Measurements from ENCODE around the gene IQSEC3.
"Not testable (repeated sequence)": the region's sequence is repeated elsewhere in the genome, so short reads cannot be mapped to it uniquely, and the experiment has no call there.

The IQSEC3 gene

DNA sequence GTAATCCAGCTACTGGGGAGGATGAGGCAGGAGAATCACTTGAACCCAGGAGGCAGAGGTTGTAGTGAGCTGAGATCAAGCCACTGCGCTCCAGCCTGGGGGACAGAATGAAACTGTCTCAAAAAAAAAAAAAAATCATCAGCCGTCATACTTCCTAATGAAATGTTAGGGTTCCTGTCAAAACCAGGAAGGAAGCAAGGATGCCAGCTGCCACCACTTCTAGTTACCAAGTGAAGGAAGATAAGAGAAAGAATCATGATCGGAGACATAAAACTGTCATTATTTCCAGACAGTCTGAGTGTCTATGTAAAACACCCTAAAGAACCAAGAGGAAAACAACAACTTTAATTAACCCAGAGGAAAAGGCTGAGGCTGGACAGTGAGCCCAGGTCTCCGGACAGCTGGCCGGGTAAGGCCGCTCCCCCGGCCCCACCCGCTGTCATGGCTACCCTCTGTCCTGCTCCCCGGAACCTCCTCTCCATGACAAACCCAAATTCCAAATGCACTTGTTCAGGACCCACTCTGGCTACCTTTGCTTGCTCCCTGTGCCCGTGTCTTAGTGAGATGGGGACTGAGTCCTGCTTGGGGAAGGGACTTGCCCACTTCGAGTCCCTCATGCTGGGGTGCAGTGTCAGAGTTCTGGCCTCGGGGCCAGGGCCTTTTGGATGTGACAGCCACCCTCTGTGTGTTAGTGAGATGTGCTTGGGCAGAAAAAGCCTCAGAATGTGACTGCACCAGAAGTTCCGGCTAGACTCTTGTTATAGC is 118.4 kb downstream of the IQSEC3 start:
- DNase-seq = no peak

DNA sequence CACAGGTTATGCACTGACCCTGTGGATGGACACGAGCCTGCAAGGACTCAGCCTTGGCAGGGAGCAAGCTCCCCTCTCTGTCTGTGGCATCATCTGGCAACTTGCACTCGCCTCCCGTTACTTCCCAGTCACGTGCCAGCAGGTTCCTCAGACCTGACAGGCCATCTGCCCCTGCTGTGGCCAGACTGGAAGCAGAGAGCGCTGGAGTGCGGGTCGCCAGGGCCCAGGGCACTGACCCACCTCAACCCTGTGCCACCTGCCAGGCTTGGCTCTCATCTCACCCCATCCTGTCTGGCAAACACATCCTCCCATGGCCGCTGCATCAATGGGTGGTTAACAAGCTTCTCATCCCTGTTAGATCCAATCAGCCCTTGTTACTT is 119.0 kb downstream of the IQSEC3 start:
- no peak for DNase-seq

DNA sequence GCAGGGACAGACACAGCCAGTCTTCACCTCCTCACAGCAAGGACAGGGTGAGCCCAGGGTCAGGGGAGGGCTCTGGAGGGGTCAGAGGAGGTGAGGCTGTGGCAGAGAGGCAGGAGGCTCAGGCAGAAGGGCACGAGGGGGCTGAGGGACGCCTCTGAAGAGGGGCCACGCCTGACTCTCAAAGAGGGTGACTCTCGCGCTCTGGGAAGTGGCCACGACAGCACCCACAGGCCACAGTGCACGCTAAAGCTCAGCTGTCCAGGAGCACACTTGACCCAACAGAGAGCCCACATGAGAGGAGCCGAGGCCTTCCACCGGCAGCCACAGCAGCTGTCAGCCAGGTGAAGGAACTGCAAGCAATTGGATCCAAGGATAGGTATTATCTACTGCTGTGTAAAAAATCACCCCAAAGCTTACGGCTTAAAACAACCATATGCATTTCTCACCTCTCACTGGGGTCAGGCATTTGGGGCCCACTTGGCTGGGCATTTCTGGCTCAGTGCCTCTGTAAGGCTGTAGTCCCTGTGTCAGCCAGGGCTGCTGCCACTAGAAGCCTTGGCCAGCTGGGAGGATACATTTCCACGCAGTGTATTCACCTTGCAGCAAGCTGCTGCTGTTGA is 119.5 kb downstream of the IQSEC3 start:
- no peak for DNase-seq

DNA sequence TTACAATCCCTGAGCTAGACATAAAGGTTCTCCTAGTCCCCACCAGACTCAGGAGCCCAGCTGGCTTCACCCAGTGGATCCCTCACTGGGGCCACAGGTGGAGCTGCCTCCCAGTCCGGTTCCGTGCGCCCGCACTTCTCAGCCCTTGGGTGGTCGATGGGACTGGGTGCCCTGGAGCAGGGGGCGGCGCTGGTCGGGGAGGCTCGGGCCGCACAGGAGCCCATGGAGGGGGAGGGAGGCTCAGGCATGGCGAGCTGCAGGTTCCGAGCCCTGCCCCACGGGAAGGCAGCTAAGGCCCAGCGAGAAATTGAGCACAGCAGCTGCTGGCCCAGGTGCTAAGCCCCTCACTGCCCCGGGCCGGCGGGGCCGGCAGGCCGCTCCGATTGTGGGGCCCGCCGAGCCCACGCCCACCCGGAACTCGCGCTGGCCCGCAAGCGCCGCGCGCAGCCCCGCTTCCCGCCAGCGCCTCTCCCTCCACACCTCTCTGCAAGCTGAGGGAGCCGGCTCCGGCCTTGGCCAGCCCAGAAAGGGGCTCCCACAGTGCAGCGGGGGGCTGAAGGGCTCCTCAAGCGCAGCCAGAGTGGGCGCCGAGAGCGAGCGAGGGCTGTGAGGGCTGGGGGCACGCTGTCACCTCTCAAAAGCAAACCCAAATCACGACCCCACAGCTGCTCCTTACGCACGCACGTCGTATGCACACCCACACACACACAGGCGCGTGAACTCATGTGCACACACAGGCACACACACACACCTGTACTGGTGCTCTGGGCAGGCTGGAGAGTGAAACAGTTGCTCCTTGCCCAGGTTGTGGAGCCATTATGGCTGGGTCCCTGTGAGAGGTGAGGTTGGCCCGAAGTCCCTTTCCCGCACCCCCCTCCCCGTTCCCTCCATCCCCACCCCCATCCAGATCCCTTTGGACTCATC is 121.7 kb downstream of the IQSEC3 start:
- DNase-seq = not testable (repeated sequence)

DNA sequence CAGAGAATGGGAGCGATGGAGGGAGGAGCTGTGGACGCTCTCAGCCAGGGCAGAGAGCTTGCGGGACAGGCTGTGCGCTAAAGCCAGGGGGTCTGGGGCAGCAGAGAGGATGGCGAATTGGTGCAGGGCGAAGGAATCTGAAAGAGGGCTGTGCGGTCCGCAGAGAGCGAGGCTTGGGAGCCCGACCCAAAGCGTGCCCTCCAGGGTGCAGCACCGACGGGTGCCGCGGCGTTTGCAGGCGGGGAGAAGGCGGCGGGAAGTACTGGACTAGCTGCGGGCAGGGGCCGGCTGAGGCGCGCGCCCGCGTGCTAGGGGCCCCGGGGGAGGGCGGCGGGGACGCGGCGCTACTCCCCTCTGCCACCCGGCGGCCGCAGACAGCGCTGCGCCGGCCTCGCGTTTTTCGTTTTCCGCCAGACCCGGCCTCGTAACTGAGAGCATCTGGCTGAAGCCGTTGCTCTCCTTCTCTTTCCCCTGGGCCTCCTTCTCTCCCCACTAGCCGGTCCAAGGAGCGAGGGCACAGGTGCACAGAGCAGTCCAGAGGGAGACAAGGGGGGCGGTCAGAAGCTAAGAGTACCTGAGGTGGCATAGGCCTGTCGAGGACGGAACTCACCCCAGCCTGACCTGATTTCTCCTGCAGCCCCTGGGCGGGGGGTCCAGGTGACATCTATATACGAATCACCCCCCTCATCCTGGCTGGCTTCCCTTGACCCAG is 122.5 kb downstream of the IQSEC3 start:
- peak; percentile 19 for DNase-seq

DNA sequence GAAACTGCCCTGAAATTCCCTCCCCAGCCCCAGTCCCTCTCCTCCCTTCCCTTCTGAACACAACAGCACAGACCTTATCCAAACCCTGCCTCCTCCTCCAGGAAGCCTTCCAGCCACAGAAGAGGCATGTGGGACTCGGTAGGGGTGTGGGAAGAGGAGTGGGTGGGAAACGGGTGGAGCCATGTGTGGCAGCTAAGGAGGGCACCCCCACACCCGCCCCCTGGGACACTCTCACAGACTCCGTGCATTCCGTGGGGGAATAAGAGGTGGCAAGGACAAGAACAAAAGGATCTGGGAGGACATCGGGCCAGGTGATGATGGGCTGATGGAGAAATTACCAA is 123.0 kb downstream of the IQSEC3 start:
- no peak for DNase-seq

DNA sequence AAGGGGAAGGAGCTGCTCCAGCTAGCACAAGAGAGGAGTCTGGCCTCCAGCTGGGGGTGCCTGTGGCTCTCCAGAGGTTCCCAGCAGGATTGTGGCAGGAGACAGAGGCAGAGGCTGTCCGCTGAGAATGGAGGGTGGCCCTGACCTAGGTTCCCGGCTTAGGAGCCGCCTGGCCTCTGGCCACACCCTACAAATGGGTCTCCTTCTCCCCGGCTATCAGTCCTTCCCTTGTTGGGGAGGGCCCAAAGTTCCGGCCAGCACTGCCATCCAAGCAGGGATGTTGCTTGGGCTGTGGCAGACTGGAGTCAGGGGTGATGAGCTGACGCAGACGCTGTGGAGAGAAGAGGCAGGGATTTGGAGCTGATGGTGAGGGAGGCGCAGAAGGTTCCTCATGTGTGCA is 124.3 kb downstream of the IQSEC3 start:
- DNase-seq = no peak

DNA sequence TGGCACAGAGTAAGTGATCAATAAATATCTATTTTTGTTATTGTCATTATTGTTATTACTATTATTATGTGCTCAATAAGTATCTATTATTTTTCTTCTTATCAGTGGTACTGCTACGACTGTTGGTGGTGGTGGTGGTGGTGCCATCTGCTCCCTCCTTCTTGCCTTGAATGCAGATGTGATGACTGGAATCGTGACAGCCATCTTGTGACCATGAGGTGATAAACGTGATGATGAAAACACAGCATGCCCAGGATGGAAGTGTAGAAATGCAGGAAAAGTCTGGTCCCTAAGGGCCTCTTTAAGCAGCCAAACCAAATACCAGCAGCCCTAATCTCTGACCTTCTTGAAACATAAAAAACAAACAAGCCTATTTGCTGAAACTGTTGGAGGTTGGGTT is 125.0 kb downstream of the IQSEC3 start:
- no peak for DNase-seq

DNA sequence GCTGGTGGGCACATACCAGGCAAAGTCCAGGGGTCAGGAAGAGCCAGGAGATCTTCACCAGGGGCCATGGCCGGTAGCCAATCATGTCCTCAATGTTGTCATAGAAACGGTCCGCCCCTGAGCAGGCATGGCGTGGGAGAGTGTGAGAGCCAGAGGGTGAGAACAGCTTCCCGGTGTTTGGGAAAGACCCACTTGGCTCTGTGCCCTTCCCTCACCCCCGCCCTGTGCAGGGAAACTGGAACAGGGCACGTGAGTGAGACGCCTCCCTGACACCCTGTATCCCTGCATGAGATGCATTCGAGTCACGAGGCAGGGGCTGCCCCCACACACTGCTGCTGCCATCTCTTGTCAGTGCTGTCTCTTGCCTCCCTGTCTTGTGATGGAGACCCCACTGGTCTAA is 126.7 kb downstream of the IQSEC3 start:
- DNase-seq = no peak

DNA sequence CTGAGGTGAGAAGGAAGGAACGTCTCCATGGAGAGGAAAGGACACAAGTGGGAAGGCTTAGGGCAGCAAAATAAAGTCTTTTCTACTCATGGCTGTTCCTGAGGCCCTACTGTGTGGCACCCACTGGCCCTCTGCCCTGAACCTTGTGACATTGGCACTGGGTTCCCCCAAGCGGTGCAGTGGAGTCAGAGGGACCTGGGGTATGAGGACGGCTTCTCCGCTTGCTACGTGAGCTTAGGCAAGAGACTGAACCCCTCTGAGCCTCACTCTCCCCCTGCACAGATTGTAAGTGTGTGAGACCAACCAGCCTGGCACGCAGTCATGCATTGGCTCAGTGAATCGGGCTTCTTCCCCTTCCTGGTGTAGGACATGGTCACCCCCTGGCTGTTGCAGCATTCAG is 127.7 kb downstream of the IQSEC3 start:
- no peak for DNase-seq

DNA sequence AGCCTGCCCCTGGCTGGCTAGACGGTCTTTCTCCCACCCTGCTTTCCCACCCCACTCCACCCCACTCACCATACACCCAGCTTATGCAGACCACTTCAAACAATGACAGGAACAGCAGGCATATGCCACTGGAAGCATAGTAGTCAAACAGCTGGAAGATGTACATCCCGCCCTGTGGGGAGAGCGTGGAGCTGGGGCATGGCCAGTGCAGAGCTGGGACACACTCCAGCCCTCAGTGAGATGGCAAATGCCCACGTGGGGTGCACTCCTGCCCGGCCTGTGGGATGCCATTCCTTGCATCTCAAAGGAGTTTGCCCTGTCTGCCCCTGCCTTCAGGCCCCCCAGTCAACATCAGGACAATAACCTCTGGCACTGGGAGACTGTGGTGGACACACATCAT is 128.6 kb downstream of the IQSEC3 start:
- no peak for DNase-seq

DNA sequence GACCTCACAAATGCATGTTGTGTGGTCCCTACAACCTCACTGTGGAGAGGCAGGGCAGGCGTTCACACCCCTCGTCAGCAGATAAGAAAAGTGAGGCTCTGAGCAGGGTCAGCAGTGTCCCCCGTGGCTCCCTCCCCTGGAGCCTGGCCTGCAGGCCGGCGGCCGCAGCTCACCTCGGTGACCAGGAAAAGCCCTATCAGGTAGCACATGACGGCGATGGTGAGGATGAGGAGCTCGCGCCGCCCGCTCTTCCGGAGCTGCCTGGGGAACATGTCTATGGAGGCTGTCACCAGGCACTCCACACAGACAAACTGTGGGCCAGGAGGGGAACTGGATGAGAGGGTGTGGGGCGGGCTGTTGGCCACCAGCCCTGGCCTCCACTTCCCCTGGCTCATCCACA is 129.4 kb downstream of the IQSEC3 start:
- no peak for DNase-seq

DNA sequence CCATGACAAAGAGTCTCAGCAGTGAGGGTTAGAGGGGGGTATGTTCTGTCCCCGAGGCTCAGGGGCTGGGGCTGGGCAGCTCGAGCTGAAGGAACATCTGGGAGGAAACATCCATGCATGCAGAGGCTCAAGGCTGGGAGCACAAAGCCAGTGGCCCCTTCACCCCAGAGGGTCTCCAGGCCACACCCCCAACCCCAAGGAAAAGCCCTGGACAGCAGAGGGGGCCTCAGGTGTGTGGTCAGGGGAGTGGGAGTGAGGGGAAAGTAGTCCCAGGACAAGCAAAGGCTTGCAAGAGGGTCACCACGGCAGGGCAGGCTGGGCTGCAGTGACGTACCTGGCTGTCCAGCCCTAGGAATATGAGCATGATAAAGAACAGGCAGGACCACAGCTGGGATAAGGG is 129.9 kb downstream of the IQSEC3 start:
- no peak for DNase-seq

DNA sequence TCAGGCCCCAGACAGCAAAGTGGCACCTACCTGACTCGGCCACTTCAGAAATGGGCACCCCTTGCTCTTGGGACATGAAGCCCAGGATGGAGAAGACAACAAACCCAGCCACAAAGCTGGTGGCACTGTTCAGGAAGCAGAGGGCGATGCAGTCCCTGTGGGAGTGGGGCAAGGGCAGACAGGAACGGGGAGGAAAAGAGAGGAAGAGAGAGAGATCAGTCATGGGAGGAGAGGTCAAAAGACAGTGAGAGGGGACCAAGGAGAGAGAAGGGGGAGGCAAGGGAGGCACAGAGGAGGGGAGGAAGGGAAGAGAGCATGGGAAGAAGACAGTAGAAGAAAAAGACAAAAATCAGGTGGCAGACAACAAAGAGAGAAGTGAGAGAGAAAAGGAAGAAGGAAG is 130.8 kb downstream of the IQSEC3 start:
- no peak for DNase-seq

DNA sequence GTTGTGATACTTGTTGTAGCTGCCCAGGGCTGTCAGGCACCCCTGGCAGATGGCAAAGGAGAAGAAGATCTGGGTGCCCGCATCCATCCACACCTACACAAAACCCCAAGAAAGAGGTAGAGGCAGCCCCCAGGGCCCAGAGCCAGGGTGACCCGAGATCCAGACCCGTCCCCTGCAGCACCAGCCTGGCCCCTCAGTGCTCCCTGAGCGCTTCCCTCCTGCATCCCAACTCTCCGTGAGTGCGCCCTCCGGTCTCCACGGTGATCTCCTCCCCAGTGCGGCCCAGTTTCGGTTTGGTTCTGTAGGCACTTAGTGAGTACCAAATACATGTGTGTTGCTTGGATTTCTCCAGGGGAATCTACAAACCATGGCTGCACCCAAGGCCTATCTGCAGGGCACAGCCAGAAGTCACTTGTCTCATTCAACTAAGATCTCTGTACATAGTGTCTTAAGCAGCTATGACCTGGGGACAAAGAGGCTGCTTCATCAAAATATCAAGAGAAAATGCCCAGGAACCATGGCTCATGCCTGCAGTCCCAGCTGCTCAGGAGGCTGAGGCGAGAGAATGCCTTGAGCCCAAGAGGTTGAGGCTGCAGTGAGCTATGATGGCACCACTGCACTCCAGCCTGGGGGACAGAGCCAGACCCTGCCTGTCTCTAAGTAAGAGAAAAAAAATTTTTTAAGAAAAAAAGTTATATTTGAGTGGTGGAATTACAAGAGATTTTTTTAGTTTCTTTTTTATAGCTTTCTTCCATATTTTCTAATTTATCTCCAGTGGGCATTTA is 131.5 kb downstream of the IQSEC3 start:
- no peak for DNase-seq

DNA sequence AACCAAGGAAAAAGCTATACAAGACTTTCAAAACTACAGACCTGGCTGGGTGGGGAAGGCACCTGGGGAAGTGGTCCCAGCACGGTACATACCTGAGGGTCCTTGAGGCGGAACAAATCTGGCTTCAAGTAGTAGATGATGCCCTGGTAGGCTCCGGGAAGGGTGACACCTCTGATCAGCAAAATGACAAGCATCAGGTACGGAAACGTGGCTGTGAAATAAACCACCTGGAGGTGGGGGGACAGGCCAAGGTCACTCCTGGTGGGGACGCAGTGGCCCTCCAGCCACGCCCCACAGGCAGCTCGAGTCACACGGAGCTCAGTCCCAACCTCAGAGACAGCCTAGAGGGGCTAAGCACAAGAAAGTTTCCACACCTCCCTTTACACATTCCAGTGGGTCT is 132.1 kb downstream of the IQSEC3 start:
- DNase-seq = no peak

DNA sequence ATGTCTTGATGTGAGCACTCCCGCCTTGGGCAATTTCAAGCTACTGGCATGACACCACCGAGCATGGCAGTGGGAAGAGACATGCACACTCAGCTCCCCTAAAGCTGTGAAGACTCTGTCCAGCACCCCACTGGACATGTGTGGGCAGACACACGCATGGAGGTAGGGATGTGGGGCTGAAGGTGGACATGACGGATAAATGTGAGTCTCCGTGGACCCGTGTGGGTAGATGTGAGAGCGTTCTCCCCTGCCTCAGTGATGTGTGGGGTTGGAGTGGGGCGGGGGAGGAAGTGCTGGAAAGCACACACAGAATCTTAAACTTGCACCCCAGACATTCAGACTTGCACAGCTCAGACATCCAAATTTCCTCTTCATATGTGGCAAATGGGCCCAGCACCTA is 134.8 kb downstream of the IQSEC3 start:
- DNase-seq = no peak

DNA sequence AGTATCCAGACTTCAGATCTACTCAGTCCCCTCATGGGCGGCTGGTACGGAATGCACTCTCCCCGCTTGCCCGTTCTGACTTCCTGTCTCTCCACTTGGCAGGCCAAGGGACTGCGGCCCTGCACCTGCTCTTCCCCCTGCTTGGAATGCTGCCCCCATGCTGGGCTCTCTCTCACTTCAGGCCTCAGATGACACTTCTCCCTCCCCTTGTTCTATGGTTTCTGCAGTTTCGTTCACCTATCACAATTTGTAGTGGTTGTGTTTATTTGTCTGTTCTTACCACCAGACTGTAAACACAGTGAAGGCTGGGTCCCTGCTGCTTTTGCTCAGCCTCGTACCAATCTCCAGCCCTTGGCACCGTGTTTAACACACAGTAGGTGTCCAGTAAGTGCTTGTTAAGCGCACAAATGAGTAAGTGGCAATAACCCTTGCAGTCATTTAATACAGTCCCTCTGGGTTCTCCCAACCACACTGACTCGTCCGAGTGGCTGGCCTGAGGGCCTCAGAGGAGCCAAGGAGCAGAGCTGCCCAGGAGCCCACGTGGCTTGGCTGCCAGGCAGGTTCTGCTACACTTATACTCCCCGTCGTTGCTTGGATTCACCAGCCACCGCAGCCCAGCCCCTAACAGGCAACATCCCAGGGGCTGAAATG is 135.6 kb downstream of the IQSEC3 start:
- DNase-seq = no peak

DNA sequence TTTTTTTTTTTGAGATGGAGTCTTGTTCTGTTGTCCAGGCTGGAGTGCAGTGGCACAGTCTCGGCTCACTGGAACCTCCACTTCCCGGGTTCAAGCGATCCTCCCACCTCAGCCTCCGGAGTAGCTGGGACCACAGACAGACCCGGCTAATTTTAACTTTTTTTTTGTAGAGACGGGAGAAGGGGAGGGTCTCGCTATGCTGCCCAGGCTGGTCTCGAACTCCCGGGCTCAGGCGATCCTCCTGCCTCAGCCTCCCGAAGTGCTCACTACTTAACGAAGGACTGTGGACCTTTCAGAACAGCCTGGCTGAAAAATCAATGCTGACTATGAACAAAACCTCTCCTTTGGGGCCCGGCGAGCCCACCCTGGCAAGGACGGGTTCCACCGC is 136.5 kb downstream of the IQSEC3 start:
- DNase-seq = no peak

DNA sequence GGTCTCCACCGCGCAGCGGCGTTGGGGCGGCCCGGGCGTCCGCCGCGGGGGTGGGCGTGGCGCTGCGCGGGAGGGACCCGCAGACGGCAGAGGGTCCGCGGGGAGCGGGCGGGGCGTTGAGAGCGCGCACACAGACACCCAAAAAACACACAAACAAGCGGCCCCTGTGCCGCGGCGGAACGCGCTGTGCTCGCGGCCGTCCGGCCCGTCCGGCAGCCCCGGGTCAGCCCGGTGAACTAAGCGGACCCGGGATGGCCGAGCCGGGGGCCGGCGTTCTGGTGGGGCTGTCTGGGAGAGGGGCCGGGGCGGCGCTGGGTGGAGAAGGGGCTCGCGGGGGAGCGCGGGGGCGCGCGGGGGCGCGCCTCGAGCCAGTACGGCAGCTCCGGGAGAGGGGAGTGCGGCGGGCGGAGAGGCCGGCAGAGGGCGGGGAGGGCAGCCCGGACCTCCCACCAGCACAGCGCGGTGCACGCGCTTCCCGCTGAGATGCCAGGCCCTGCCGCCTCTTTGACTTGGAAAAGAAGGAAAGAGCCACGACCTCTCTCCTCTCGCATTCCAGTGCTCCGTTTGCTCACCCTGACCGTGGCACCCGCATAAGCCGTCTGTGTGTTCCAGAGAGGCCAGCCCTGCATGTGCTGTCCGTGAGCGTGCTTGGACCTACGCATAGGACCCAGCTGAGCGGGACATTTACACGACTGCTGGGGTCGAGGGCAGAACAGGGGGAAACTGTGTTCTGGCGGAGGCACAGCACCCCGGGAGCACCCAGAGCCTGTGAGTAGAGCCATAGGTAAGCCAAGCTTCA is 137.1 kb downstream of the IQSEC3 start:
- DNase-seq = no peak

DNA sequence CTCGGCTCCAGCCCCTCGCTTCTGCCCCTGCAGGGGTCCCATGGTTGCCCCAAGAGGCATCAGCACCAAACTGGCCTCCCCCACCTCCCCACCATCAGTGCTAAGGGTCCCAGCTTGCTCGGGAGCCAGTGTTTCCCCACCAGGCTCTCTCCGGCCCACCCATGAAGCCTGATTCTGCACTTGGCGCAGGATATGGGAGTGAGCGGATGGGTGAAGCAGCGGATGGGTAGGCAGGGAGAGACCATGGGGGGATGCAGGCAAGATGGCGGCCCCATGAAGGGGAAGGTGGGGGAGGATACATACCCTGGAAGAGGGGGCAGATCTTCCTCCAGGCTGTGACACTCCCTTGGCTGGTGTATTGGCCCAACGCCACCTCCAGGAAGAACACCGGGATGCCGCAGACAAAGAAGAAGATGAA is 137.7 kb downstream of the IQSEC3 start:
- no peak for DNase-seq

Data from stimulated activated CD4-positive, alpha-beta T cell treated with anti-CD3 and anti-CD28 coated beads, Interleukin-4, amount 100 ng/mL, for 24 hours (primary cell).